Lung (tissue), 12 donors: ENCODE data around the gene OGFR. TPM values are rescaled to one million over a fixed set of nuclear protein-coding genes. Genes with fewer than 3 reads are reported as not detected.
A peak's percentile ranks its signal among the peaks of the same experiment; 100 is the strongest.

Experiments
- ATAC-seq: fragments of 200-7000 bp; cut with Tn5 transposase; one replicate; pipeline ENCODE4 v1.9.1; 2020; ENCODE audit warnings: moderate number of reproducible peaks; ENCODE audit not compliant: insufficient read depth, low FRiP score
- DNase-seq, 3 donors: peaks; one replicate each; pipeline ENCODE4 v3.0.0-alpha.2; 2013 to 2017
- H3K27ac ChIP-seq, 2 donors: one replicate each; pipeline ENCODE4 v1.5.1; 2013; ENCODE audit warnings: mild to moderate bottlenecking in 2 of 2, moderate library complexity in 2 of 2, control low read depth in 1 of 2, inconsistent platforms in 1 of 2, low read depth in 1 of 2, low read length in 1 of 2
- H3K27me3 ChIP-seq, 3 donors: one replicate each; pipeline ENCODE4 v1.5.1; 2013; ENCODE audit warnings: low read length in 2 of 3; ENCODE audit not compliant: control insufficient read depth in 3 of 3, insufficient read depth in 3 of 3
- H3K36me3 ChIP-seq, 4 donors: one replicate each; pipeline ENCODE4 v1.5.1; 2013; ENCODE audit warnings: low read length in 4 of 4, mild to moderate bottlenecking in 1 of 4, moderate library complexity in 1 of 4; ENCODE audit not compliant: control insufficient read depth in 4 of 4, insufficient read depth in 4 of 4
- H3K4me1 ChIP-seq, 5 donors: one replicate each; pipeline ENCODE4 v1.5.1; 2013; ENCODE audit warnings: low read length in 5 of 5, mild to moderate bottlenecking in 2 of 5, moderate library complexity in 1 of 5; ENCODE audit not compliant: control insufficient read depth in 5 of 5, insufficient read depth in 5 of 5
- H3K4me3 ChIP-seq: one replicate; pipeline ENCODE4 v1.5.1; 2013; ENCODE audit warnings: mild to moderate bottlenecking, control low read depth, moderate library complexity
- H3K9ac ChIP-seq, 2 donors: one replicate each; pipeline ENCODE4 v1.5.1; 2013; ENCODE audit warnings: low read length in 2 of 2, control low read depth in 1 of 2; ENCODE audit not compliant: insufficient read depth in 1 of 2
- H3K9me3 ChIP-seq, 4 donors: one replicate each; pipeline ENCODE4 v1.5.1; 2013; ENCODE audit warnings: low read length in 3 of 4, mild to moderate bottlenecking in 1 of 4, moderate library complexity in 1 of 4; ENCODE audit not compliant: control insufficient read depth in 4 of 4, insufficient read depth in 3 of 4
- WGBS, 2 donors: extraction: QIAGEN DNeasy Blood & Tissue Kit; methylation state at CpG; one replicate each; pipeline ENCODE4 v1.1.7; 2013; 5-methylcytosine and 5-hydroxymethylcytosine counted together
- polyA plus RNA-seq, 2 donors: library from polyadenylated mRNA; stranded (reverse); fragments of 200-250 nt; gene quantifications; one replicate each; pipeline ENCODE4 v1.2.1, GENCODE V29; 2013
- total RNA-seq, 2 donors: library from RNA; depleted of rRNA in 1 of 2; stranded (reverse); fragments of >200 nt in 1 of 2; gene quantifications; one replicate each; pipeline ENCODE4 v1.2.1, GENCODE V29; 2014 to 2021
- TF ChIP-seq, protein P1 (sequence below): IDR thresholded peaks from 2 replicates; pipeline ENCODE4 v1.5.1; 2012; ENCODE audit warnings: mild to moderate bottlenecking; ENCODE audit errors: control extremely low read depth, extremely low read depth
- donor health status: control.
- donor health status: control.
- donor health status: Bipolar disorder and iron deficiency.
- donor health status: healthy.
- donor health status: DM: yes; HTN: yes; CAD: no.

OGFR gene
- total and polyA plus RNA-seq, 4 donors, result 38.0 to 73.1 (median 63.9) TPM

DNA sequence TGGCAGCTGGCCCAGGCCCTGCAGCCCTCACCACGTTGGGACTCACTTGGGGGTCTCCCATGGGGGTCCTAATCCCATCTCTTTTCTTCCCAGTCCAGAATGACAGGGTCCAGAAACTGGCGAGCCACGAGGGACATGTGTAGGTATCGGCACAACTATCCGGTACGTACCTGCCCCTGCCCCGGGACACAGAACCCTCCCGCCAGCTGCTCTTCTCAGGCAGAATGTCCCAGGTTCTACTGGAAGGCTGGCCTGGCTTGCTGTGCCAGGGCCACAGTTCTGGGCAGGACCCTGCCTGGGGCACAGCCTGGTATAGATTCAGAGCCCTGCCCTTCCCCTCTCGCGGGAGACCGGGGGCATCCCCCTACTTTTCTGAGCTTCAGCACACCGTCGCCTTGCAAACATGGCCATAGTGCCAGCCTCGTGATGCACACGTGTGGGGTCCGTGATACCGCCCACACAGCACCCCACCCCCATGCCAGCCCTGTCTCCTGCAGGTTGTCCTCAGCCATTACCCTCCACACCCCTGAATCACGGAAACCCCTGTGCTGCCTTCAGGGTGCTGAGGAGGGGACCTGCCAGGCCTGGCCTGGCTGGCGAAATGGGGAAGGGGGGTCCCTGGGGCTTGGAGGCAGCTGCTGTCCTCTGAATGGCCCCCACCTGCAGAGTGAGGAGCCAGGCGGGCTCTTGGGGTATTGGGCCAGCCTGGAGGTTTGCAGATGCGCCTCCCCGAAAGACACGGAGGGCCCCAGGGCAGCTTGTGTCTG is 3.0 kb downstream of the OGFR start:
- Histone ChIP-seq H3K9ac (no peak overlapping the region), H3K9me3 (no peaks in the 10 kb centered on the region), H3K27ac (no peak overlapping the region), H3K4me1 (peaks cover 0 to 25% (median 6%) of the 10 kb centered on the region in 5 donors), H3K4me3 (no peak overlapping the region), H3K27me3 (no peaks in the 10 kb centered on the region), H3K36me3 (peaks cover 5 to 46% (median 23%) of the 10 kb centered on the region in 4 donors)
- TF ChIP-seq, protein P1, sequence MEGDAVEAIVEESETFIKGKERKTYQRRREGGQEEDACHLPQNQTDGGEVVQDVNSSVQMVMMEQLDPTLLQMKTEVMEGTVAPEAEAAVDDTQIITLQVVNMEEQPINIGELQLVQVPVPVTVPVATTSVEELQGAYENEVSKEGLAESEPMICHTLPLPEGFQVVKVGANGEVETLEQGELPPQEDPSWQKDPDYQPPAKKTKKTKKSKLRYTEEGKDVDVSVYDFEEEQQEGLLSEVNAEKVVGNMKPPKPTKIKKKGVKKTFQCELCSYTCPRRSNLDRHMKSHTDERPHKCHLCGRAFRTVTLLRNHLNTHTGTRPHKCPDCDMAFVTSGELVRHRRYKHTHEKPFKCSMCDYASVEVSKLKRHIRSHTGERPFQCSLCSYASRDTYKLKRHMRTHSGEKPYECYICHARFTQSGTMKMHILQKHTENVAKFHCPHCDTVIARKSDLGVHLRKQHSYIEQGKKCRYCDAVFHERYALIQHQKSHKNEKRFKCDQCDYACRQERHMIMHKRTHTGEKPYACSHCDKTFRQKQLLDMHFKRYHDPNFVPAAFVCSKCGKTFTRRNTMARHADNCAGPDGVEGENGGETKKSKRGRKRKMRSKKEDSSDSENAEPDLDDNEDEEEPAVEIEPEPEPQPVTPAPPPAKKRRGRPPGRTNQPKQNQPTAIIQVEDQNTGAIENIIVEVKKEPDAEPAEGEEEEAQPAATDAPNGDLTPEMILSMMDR, result no peak
- ATAC-seq, result no peak
- no peak for DNase-seq
- WGBS, 2 donors, result 89 to 91% methylated on average over 22 to 23 of the region's 23 CpGs

GRCh38 chr20:62808211-62808865 is 3.7 kb downstream of the OGFR start:
- 45 to 47% methylated on average over 21 of the region's 21 CpGs for WGBS, 2 donors
- H3K4me1 ChIP-seq, result peaks cover 0 to 25% (median 6%) of the 10 kb centered on the region in 5 donors
- TF ChIP-seq, protein P1, result peak; percentile 76
- peaks cover 5 to 51% (median 23%) of the 10 kb centered on the region in 4 donors for H3K36me3 ChIP-seq
- H3K9ac ChIP-seq, result no peak overlapping the region
- ATAC-seq, result peak; percentile 32
- DNase-seq, result peak; percentile 66 to 75 (median 74)
- H3K9me3 ChIP-seq, result peaks cover 0 to 4% (median 0%) of the 10 kb centered on the region in 4 donors
- H3K27me3 ChIP-seq, result no peaks in the 10 kb centered on the region
- H3K4me3 ChIP-seq, result no peak overlapping the region
- no peak overlapping the region for H3K27ac ChIP-seq

DNA sequence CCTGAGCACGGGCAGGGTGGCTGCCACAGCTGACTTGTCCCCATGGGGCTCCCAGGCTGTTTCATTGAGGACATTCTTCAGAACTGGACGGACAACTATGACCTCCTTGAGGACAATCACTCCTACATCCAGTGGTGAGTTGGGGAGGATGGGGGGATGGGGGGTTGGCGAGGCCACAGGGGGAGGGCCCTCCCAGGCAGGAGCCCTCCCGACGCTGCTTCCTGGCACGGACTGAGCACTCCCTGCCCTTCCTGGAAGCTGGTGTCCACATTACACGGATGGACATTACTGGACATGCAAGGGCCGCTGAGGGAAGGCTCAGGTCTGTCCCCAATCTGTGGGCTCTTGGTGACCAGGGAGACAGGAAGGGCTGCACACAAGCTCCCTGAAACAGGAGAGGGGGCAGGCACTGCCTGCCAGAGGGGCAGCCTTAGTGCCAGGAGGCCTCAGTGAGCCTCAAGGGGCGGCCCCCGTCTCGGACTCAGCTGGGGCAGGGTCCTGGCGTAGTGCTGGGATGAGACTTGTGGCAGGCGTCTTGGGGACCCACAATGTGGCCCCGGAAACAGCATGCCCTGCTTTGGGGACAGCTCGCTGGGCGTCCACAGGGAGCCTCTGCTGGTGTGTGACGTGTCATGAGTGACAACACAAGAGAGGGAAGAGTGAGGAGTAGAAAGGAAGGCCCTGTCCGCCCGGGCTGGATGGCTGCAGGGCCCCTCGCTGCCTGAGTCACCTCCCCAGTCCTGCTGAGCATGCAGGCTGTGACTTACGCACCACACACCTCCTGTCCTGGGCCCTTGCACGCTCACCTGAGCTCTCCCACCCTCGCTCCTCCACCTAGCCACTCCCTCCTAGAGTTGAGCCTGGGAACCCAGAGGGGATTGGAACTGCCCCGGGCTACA is 5.1 kb downstream of the OGFR start:
- peaks cover 0 to 21% (median 6%) of the 10 kb centered on the region in 5 donors for H3K4me1 ChIP-seq
- ATAC-seq (no peak), DNase-seq (no peak)
- TF ChIP-seq, protein P1, result no peak
- peaks cover 0 to 4% (median 0%) of the 10 kb centered on the region in 4 donors for H3K9me3 ChIP-seq
- whole genome bisulfite sequencing, 2 donors, result 92 to 97% methylated on average over 24 of the region's 24 CpGs
- no peaks in the 10 kb centered on the region for H3K27me3 ChIP-seq
- H3K27ac ChIP-seq, result no peak overlapping the region
- no peak overlapping the region for H3K9ac ChIP-seq
- H3K36me3 ChIP-seq, result peaks cover 5 to 59% (median 23%) of the 10 kb centered on the region in 4 donors
- H3K4me3 ChIP-seq, result no peak overlapping the region
